ENCODE data around the gene TSSC4.
"Not testable (repeated sequence)": the region's sequence is repeated elsewhere in the genome, so short reads cannot be mapped to it uniquely, and the experiment has no call there.

TSSC4 gene

DNA sequence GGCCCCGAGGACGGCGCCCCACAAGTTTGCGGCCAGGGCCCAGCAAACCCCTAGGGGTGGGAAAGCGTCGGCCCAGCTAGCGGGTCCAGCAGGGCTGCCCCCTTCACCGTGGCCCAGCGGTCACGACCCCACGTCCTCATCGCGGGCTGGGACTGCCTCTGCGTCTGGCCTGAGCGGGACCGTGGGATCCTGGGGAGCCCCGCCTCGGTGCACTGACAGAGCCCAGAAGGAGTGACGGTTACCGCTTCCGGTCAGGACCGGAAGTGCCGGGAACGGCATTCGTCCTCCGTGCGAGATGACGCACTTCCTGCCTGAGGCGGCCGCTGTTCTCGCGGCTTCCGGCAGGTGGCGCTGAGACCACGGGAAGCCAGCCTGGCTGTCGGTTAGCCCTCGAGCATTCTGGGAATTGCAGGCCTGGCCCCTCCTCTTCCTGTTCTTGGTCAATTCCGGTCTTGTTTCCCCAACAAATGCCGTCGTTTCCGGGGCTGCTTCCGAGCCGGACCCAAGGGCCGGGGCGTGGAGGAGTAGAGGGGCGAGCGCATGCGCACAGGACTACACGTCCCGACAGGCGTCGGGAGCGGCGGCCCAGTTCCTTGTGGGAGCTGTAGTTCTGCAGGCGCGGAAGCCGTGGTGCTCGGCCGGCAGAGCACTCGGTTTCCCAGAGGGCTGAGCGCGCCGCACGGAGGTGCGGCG, at the start of gene TSSC4:
TSSC4 (plus strand) TSS at position 682 of the 693 bp plus-strand sequence. CDS start 1,884 bp downstream, outside the sequence.
- DNase-seq = peak; percentile 100

DNA sequence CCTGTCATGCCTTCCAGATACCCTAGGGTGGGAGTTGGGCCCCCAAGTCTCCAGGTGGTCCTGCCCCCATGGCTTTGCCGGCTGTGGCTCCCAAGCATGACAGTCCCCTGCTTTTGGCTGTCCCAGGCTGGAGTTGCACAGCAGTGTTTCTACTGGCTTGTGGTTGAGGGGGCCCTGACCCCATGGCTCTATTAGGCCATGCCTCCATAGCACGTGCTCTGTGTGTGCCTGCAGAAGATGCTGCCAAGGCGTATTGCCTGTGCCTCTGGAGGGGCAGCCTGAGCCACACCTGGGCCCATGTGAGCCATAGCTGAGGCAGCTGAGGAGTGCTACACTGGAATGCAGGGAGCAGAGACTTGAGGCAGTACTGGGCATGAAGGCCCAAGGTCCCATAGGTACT, 48.8 kb upstream of the TSSC4 start:
- DNase-seq = no peak

DNA sequence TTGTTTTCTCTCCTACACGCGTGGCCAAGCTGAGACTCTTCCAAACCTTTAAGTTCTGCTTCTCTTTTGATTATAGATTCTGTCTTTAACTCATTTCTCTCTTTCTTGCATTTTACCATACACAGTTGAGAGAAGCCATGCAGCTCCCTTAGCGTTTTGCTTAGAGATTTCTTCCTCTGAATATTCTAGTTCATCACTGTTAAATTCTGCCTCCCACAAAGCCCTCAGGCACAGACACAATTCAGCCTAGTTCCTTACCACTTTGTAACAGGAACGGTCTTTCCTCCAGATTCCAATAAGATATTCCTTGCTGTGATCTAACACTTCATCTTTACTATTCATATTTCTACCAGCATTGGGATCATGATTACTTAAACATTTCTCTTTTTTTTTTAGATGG, 48.1 kb upstream of the TSSC4 start:
- DNase-seq = no peak

DNA sequence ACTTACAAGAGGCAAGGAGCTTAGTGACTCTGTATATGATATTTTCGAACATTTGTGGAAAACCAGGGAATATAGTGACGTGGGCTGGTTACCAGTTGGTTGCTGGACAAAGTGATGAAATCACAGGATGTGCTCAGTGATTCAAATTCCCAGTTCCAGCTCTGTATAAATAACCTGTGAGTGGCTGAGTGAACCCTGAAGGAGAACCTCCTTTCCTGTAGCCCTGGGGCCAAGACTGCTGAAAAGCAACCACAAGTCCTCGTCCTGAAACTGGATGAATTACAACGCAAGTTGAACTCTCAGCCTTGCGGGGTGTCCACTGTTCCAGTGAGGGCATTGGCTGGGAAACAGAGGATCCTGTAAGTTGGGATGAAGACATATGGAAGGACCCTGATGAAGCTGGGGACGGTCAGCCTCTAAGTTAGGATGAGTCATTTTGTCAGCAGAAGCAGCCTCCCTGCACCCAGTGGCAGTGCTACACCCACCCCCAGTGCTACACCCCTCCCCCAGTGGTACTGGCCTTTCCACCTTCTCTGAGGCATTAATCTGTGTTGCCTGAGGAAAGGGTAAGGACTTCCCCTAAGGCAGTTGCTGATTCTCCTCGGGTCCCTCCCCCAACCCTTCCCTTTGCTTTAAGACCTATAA, 45.4 kb upstream of the TSSC4 start:
- DNase-seq = no peak

DNA sequence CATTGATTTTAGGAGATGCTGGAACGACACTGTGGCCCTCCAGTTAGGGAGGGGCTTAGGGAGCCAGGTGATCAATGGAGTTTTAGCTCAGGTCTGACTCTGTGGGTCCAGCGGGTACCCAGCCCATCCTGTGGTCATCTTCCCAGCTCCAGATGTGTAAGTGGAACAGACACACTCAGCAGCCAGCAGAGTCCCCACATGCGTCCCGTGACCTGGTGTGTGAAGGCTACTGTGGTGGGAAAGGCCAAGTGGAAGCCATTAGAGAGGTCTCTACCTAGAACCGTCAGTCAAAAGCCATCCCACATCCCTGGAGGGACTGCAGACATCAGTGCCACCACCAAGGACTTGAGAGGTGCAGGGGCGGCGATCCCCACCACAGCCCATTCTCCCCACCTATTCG, 43.3 kb upstream of the TSSC4 start:
- DNase-seq = no peak

DNA sequence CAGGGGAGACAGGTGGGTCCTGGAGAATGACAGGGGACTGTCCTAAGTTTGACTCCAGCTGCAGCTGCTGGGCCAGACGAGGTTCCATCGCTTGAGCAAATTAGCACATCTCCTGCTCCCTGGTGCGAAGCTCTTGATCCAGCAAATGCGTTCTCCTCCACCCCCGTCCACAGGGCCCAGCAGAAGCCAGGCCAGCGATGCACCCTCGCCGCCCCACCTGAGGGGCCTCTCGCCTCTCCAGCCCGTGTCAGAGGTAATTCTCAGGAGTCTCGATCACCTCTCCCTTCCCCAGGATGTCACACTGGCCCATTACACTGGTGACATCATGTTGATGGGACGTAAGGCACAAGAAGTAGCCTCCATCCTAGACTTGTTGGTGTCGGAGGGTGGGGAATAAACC, 42.9 kb upstream of the TSSC4 start:
- not testable (repeated sequence) for DNase-seq

DNA sequence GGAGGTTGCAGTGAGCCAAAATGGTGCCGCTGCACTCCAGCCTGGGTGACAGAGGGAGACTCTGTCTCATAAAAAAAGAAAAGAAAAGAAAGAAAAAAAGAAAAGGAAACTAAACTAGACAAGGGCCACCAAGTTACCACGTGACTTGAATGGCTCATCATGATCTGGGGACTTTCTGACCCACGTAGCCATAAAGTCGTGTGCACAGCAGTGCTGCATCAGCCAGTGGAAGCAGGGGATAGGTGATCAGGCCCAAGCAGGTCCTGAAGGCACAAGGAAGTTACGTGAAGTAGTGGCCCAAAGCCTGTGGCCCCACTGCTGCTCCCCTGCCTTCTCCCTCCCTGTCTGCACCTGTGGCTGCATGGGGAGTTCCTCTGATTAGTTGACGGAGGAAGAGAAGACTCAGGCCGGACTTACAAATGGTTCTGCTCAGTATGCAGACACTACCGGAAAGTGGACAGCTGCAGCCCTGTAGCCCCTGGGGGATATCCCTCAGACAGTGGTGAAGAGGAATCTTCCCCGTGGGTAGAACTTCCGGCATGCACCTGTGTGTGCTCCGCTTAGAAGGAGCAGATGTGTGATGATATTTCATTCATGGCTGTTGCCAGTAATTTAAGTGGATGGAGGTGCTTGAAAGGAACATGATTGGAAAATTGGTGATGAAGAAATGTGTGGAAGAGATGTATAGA, 41.7 kb upstream of the TSSC4 start:
- DNase-seq = no peak

DNA sequence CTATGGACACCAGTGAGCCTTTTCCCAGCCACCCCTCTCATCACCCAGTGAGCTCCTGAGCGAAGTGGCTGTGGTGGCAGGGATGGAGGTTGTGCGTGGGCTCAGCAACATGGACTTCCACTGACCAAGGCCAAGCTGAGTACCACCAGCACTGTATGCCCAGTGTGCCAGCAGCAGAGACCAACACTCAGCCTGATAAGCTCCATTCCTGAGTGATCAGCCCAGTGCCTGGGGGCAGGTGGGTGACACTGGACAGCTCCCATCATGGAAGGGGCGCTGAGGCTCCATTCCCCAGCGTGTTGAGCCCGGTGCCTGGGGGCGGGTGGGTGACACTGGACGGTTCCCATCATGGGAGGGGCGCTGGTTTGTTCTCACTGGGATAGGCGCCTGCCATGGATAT, 41.0 kb upstream of the TSSC4 start:
- no peak for DNase-seq

DNA sequence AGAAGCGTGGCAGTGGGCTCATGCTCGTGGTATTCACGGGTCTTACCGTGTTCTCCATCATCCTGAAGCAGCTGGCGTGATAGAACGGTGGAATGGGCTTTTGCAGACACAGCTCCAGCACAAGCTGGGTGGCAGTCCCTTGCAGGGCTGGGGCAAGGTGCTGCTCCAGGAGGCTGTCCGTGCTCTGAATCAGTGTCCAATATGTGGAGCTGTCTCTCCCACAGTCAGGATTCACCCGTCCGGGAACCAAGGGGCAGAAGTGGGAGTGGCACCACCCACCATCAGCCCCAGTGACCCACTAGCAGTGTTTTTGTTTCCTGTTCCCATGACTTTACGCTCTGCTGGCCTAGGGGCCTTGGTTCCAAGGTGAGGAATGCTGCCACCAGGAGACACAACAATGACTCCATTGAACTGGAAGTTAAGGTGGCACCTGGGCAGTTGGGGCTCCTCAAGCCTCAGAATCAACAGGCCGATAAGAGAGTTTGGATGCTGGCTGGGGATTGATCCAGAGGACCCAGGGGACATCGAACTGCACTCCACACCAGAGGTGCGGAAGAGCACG, 40.4 kb upstream of the TSSC4 start:
- no peak for DNase-seq

DNA sequence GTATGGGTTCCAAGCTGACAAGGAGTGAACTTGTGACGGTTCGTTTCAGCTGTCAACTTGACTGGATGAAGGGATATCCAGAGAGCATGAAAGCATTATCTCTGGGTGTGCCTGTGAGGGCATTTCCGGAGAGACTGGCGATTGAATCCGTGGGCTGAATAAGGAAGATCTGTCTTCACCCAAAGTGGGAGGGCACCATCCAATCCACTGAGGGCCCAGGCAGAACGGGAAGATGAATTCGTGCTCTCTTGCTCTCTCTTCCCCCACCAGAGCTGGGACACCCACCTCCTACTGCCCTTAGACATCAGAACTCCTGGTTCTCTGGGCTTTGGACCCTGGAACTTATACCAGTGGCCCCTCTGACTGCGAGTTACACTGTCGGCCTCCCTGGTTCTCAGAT, 39.0 kb upstream of the TSSC4 start:
- DNase-seq = peak in 1 of 2 donors; percentile 24

DNA sequence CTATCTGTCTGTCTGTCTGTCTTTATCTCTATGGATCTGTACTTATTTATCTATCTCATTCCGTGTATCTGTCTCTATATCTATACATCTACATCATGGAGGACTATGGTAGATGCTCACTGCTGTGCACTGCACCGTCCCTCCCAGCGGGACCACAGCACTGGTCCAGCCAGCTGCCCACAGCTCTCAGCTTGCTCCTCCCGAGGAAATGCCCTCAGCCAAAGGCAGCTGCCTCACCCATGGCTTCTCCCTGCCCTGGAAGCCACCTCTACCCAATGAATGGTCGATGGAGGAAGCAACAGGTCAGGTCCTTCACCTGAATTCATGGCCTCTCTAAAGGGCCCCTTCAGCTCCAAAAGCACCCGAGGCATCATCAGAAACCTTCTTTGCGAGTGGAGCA, 38.1 kb upstream of the TSSC4 start:
- no peak for DNase-seq

DNA sequence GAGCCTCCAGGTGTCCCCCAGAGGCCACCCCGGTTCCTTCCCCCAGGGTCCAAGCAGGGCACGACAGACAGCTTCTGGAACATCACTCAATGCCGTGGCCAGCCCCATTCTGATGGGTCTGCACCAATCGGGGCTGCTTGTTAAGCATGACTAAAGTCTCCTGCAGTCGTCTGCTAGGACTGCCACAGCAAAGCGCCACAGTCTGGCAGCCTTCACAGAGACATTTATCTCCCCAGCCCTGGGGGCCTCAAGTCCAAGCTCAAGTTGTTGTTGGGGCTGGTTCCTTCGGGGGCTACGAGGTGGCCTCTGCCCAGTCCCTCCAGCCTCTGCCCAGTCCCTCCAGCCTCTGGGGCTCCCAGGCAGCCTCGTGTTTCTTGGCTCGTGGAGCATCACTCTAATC, 37.4 kb upstream of the TSSC4 start:
- DNase-seq = no peak

DNA sequence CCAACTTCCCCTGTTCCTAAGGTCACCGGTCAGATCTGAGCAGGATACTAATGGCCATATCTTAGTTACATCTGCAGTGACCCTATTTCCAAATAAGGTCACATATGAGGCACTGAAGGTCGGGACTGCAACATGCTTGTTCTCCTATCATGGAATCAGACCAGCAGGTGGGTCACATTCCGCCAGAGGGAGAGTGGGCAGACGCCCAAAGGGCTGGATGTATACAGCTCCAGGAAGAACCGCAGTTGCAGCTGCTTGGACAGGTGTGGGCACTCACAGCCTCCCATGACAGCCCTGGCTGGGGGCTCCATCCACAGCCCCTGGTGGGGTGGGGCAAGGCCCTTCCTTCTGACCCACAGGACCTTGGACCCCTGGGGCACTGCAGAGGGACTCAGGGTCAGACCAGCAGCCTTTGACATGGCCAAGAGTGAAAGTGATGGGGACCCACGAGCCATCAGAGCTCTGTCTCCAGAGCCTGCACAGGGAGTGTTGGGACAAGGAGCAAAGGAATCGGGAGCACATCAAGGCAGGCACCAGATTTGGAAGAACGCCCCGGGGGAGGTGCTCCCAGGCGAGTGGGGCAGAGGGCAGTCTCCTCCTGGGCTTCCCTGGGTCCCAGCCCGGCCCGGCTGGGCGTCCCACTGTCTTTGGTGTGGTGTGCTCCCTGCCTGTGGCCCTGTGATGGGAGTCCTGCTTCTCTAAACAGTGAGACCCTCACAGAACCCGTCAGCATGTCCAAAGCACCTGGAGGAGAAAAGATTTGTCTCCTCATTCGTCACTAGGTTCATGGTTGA, 36.8 kb upstream of the TSSC4 start:
- DNase-seq = no peak

DNA sequence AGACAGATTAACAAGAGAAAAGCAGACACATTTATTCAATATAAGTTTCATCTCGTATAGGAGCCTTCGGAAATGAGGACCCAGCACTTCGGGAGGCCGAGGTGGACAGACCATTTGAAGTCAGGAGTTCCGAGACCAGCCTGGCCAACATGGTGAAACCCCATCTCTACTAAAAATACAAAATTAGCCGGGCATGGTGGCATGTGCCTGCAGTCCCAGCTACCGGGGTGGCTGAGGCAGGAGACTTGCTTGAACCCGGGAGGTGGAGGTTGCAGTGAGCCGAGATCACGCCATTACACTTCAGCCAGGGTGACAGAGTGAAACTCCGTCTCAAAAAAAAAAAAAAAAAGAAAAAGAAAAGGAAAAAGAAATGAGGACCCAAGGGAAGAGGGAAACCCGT, 36.2 kb upstream of the TSSC4 start:
- DNase-seq = not testable (repeated sequence)

DNA sequence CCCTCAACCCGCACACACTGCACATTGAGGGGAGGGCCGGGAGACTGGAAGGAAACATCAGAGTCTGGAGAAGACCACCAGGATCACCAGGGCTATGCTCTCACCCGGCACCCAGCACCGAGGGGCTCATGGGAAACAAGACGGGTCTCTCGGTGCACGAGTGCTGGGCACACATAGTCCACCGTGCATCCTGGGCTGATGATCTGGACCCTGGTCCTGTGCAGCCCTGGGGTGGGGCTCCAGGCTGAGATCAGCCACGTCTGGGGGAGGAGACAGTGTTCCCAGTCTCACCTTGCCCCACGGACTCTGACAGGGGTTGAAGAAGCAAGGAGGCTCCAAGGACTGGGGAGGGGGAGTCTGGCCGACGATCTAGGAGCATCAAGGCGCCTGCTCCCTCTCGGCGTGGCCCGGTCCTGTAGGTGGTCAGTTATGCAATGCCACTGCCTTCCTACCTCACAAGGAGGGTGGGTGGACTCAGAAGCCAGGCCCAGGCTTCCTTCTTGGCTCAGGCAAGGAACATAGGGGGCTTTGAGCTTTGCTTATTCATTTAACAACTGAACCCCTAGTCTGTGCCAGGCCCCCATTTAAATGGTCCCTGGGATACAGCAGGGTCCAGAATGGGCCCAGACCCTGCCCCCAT, 34.9 kb upstream of the TSSC4 start:
- DNase-seq = no peak

DNA sequence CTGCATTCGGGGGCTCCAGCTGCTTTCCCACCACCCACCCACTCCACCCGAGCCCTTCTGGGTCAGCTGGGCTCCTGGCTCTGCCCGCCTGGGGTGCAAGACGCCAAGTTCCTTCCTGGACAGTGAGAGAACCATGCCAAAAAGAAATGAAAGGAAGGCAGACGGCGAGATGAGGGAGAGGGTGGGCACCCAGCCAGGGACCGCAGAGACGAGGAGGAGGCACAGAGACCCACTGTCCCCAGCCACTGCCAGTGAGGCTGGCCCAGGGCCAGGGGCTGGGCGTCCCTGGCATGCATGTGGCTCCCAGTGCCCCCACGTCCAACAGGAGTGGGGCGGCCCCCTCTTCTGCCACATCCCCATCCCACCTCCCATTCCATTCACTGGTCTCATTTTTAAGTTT, 34.3 kb upstream of the TSSC4 start:
- DNase-seq = no peak

DNA sequence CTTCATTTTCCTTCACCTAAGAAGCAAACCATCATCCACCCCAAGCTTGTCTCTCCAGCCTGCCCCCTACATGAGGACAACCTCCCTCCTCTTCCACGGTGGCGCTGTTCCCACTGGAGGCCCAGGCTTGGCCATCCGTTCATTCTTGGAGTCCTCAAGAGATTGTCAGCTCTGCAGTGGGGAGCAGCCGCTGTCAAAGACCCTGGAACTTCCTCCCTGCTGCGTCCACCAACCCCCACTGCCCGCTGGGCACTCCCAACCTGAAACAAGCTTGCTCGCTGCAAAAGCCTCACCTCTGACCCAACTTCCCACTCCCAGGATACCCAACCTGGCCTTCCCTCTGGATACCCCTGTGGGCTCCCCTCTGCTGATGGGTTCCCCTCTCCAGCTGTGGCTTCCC, 33.8 kb upstream of the TSSC4 start:
- DNase-seq = no peak

DNA sequence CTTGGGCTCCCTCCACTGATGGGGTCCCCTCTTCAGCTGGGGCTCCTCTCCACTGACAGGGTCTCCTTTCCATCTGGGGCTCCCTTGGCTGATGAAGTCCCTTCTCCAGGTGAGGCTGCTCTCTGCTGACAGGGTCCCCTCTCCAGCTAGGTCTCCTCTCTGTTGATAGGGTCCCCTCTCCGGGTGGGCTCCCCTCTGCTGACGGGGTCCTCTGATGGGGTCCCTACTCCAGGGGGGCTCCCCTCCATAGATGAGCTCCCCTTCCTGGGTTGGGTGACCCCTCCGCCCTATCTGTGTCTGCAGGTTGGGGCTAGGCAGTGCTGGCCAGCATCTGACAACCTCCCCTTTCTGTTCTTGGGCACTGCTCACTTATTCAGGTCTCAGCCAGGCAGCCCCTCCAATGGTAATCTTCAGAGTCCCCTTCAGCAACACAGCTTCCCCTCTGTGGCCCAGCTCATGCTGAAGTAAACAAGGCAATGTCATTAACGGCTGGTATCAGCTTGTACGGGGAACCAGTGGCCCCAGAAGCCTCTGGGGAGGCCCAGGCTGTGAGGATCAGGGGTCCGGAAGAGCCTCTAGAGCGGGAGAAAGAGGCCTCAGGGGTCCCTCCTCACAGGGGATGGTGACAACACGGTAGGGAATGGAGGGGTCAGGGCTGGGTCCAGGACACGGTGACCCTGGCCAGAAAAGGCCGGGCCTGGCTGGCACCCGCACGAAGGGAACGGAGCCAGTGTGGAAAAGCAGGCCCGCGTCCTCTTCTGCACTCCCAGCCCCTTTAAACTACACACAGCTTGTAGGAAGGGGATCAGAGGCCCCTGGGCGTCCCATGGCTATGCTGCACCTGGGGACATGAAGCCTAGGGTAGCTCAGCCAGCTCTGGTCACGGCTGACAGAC, 33.0 kb upstream of the TSSC4 start:
- no peak for DNase-seq

DNA sequence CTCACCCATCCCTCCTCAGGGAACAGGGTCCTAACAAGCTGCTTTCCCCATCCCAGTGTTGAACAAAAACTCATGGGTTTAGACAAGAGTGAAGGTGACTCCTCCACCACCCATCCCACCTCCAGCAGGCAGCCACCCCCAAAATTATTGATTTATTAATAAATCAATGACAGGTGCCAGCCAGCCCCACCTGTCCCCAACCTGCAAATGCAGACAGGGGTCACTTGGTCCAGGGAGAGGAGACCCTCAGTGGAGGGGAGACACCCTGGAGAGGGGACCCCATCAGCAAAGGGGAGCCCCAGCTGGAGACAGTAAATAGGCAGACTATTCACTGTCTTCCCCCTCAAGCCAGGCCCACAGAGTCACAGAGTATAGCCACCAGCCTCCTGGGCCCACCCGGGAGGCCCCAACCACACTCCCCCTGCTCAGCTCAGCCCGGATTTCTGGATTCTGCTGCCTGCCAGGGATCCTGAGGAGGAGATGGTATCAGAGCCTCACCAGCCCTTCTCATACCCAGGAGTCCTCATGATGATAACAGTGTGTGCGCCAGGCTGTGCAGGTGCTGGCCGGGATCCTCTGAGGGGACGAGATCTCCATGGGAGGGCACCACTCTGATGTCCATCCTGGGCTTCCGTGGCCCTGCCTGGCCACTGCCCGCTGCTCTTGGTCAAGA, 32.2 kb upstream of the TSSC4 start:
- no peak for DNase-seq

DNA sequence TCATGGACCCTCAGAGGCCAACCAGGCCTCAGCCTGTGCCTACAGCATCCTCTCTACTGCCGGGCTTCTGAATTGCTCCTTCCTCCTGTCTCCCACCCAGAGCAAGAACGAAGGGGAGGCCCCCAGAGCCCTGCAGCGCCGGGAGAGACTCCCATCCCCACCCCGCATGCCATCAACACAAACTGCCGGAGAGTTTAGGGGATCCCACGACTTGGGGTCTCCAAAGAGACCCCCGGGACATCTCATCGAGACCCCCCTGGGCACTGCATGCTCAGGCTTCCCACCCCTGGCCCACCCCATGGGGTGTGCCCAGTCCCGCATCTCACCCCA, 31.7 kb upstream of the TSSC4 start:
- no peak for DNase-seq

DNA sequence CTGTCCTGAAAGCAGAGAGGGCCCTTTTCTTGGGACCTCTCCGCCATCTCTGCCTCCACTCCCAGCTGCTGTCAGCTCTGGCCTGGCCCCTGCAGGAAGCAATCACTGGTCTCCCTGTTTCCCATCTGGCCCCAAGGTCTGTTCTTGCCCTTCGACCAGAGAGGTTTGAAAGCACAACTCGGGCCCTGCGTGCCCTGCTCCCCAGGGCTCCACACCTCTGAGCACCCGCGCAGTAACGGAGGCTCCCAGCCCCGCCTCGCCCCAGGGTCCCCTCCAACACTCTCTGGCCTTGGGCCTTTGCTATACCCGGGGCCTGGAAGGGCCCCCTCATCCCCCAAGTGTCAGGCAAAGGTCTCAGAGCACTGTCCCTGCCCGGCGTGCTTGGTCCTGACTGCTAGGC, 31.2 kb upstream of the TSSC4 start:
- DNase-seq = no peak
